SK-N-SH treated with all-trans-retinoic acid at 6 μM for 48 hours (cell line): ENCODE data around the gene LY9.

ENCODE experiments used
- ATAC-seq: fragments of 200-7000 bp; cut with Tn5 transposase; 3 replicates; pipeline ENCODE4 v1.9.1; 2020; ENCODE audit warnings: mild to moderate bottlenecking, moderate library complexity
- ARNTL ChIP-seq: fragments of 450-650 bp; formaldehyde crosslinking; IDR thresholded peaks from 2 replicates; pipeline ENCODE4 v1.5.0; 2020; ENCODE audit warnings: low read depth, mild to moderate bottlenecking, moderate library complexity, borderline replicate concordance
- BACH2 ChIP-seq: fragments of 250-450 bp; sonication (Bioruptor Pico); IDR thresholded peaks from 2 replicates; pipeline ENCODE4 v1.9.0; 2021; ENCODE audit warnings: mild to moderate bottlenecking, borderline replicate concordance
- CREB5 ChIP-seq: fragments of 250-450 bp; sonication (Bioruptor Pico); IDR thresholded peaks from 2 replicates; pipeline ENCODE4 v1.5.1; 2020; ENCODE audit warnings: low read depth, mild to moderate bottlenecking, moderate library complexity
- CSDC2 ChIP-seq: fragments of 250-450 bp; sonication (Bioruptor Pico); IDR thresholded peaks from 2 replicates; pipeline ENCODE4 v1.5.0; 2020; ENCODE audit warnings: mild to moderate bottlenecking, moderate library complexity
- CSRNP3 ChIP-seq: fragments of 250-450 bp; sonication (Bioruptor Pico); IDR thresholded peaks from 2 replicates; pipeline ENCODE4 v1.5.1; 2021; ENCODE audit warnings: mild to moderate bottlenecking, moderate library complexity
- ESRRG ChIP-seq: fragments of 250-450 bp; sonication (Bioruptor Pico); IDR thresholded peaks from 2 replicates; pipeline ENCODE4 v1.6.1; 2021; ENCODE audit warnings: mild to moderate bottlenecking
- GLIS3 ChIP-seq: fragments of 250-450 bp; sonication (Bioruptor Pico); IDR thresholded peaks from 2 replicates; pipeline ENCODE4 v1.5.0; 2020; ENCODE audit warnings: mild to moderate bottlenecking, moderate library complexity
- ISL1 ChIP-seq: fragments of 250-450 bp; sonication (Bioruptor Pico); IDR thresholded peaks from 2 replicates; pipeline ENCODE4 v2.1.2; 2022; ENCODE audit warnings: mild to moderate bottlenecking, moderate library complexity
- OSR1 ChIP-seq: fragments of 250-450 bp; sonication (Bioruptor Pico); IDR thresholded peaks from 2 replicates; pipeline ENCODE4 v1.8.0; 2022; ENCODE audit warnings: moderate library complexity, mild to moderate bottlenecking, inconsistent platforms
- POU6F1 ChIP-seq: fragments of 250-450 bp; sonication (Bioruptor Pico); IDR thresholded peaks from 2 replicates; pipeline ENCODE4 v1.8.0; 2021; ENCODE audit warnings: low read depth, mild to moderate bottlenecking, moderate library complexity, borderline replicate concordance
- PPARA ChIP-seq: fragments of 250-450 bp; sonication (Bioruptor Pico); IDR thresholded peaks from 2 replicates; pipeline ENCODE4 v1.5.0; 2020; ENCODE audit warnings: mild to moderate bottlenecking, borderline replicate concordance
- RARB ChIP-seq: fragments of 250-450 bp; sonication (Bioruptor Pico); IDR thresholded peaks from 2 replicates; pipeline ENCODE4 v1.8.0; 2021; ENCODE audit warnings: mild to moderate bottlenecking, moderate library complexity
- SNAI2 ChIP-seq: fragments of 250-450 bp; sonication (Bioruptor Pico); IDR thresholded peaks from 2 replicates; pipeline ENCODE4 v1.5.0; 2020; ENCODE audit warnings: mild to moderate bottlenecking, moderate library complexity
- TCF4 ChIP-seq: fragments of 250-450 bp; sonication (Bioruptor Pico); IDR thresholded peaks from 2 replicates; pipeline ENCODE4 v1.8.0; 2021; ENCODE audit warnings: mild to moderate bottlenecking, moderate library complexity, borderline replicate concordance
- TOX ChIP-seq: fragments of 250-450 bp; sonication (Bioruptor Pico); IDR thresholded peaks from 2 replicates; pipeline ENCODE4 v1.8.0; 2021; ENCODE audit warnings: mild to moderate bottlenecking, moderate library complexity, borderline replicate concordance
- TSHZ2 ChIP-seq: fragments of 250-450 bp; sonication (Bioruptor Pico); IDR thresholded peaks from 2 replicates; pipeline ENCODE4 v1.5.0; 2020; ENCODE audit warnings: mild to moderate bottlenecking, moderate library complexity
- ZC3H10 ChIP-seq: fragments of 250-450 bp; sonication (Bioruptor Pico); IDR thresholded peaks from 2 replicates; pipeline ENCODE4 v1.5.1; 2021; ENCODE audit warnings: mild to moderate bottlenecking, moderate library complexity
- ZFP3 ChIP-seq: fragments of 250-450 bp; sonication (Bioruptor Pico); IDR thresholded peaks from 2 replicates; pipeline ENCODE4 v1.5.0; 2020; ENCODE audit warnings: mild to moderate bottlenecking, moderate library complexity
- ZFP30 ChIP-seq: fragments of 450-650 bp; formaldehyde crosslinking; IDR thresholded peaks from 2 replicates; pipeline ENCODE4 v1.5.0; 2022; ENCODE audit warnings: mild to moderate bottlenecking, moderate library complexity
- ZNF565 ChIP-seq: fragments of 450-650 bp; formaldehyde crosslinking; conservative IDR thresholded peaks from 2 replicates; pipeline ENCODE4 v1.5.0; 2020; ENCODE audit warnings: low read depth, mild to moderate bottlenecking, moderate library complexity
- ZNF70 ChIP-seq: fragments of 450-650 bp; formaldehyde crosslinking; IDR thresholded peaks from 2 replicates; pipeline ENCODE4 v1.5.0; 2020; ENCODE audit warnings: mild to moderate bottlenecking, moderate library complexity
- ZNF8 ChIP-seq: fragments of 450-650 bp; formaldehyde crosslinking; IDR thresholded peaks from 2 replicates; pipeline ENCODE4 v1.5.0; 2020; ENCODE audit warnings: mild to moderate bottlenecking, moderate library complexity

LY9 gene

GRCh38 chr1:160863061-160863773, 67.2 kb downstream of the LY9 start:
- TF ChIP-seq ZNF565 (CRISPR knock-in tag): no peak
- no peak for TF ChIP-seq TOX (CRISPR knock-in tag)
- TF ChIP-seq TCF4: no peak
- no peak for TF ChIP-seq ZNF70 (CRISPR knock-in tag)
- no peak for TF ChIP-seq CSDC2
- no peak for TF ChIP-seq ZNF8
- no peak for TF ChIP-seq SNAI2
- no peak for TF ChIP-seq RARB
- no peak for TF ChIP-seq CSRNP3 (CRISPR knock-in tag)
- TF ChIP-seq ISL1: no peak
- no peak for TF ChIP-seq ARNTL (CRISPR knock-in tag)
- no peak for TF ChIP-seq GLIS3 (CRISPR knock-in tag)
- no peak for TF ChIP-seq BACH2 (CRISPR knock-in tag)
- no peak for TF ChIP-seq PPARA
- no peak for ATAC-seq

- ATAC-seq: no peak
- no peak for TF ChIP-seq CSDC2
- no peak for TF ChIP-seq GLIS3 (CRISPR knock-in tag)
These were observed 67.8 kb downstream of the LY9 start for GRCh38 chr1:160863774-160864131.

GRCh38 chr1:160864173-160864572, 68.2 kb downstream of the LY9 start:
- no peak for ATAC-seq
- TF ChIP-seq ZFP3 (CRISPR knock-in tag): no peak
- no peak for TF ChIP-seq ZFP30 (CRISPR knock-in tag)
- TF ChIP-seq ZC3H10 (CRISPR knock-in tag): no peak
- no peak for TF ChIP-seq TOX (CRISPR knock-in tag)
- TF ChIP-seq CREB5 (CRISPR knock-in tag): no peak
- no peak for TF ChIP-seq ISL1

GRCh38 chr1:160865337-160865736, 69.4 kb downstream of the LY9 start:
- TF ChIP-seq POU6F1 (CRISPR knock-in tag) (no peak), ZNF565 (CRISPR knock-in tag) (no peak)
- TF ChIP-seq, all 23 proteins: peak for 0
- no peak for ATAC-seq

GRCh38 chr1:160866001-160866694, 70.2 kb downstream of the LY9 start:
- no peak for ATAC-seq
- TF ChIP-seq CSRNP3 (CRISPR knock-in tag) (no peak), ZNF70 (CRISPR knock-in tag) (no peak), POU6F1 (CRISPR knock-in tag) (no peak), CSDC2 (no peak), TCF4 (no peak), ZFP30 (CRISPR knock-in tag) (no peak), ISL1 (no peak), TSHZ2 (CRISPR knock-in tag) (no peak), TOX (CRISPR knock-in tag) (no peak), RARB (no peak), ESRRG (no peak), GLIS3 (CRISPR knock-in tag) (no peak), ZC3H10 (CRISPR knock-in tag) (no peak), OSR1 (no peak), BACH2 (CRISPR knock-in tag) (no peak)
